Ramos (cell line): ENCODE results near the gene DPF3.
"Not testable (repeated sequence)": the region's sequence is repeated elsewhere in the genome, so short reads cannot be mapped to it uniquely, and the experiment has no call there.

Experiments
- in situ Hi-C: fragments of 300-500 bp; cut with MboI; formaldehyde crosslinking; loops from one replicate; pipeline ENCODE4 v1.14.3; 2022; ENCODE audit warnings: low sequenced_read_pairs; ENCODE audit not compliant: unreplicated experiment

DPF3 gene

GRCh38 chr14:72882047-72882446 lies 11.9 kb downstream of the DPF3 start:
- in situ Hi-C loops = no loop called here

- in situ Hi-C loops = no loop called here
Observed at GRCh38 chr14:72881543-72881942, 12.4 kb downstream of the DPF3 start.

GRCh38 chr14:72880820-72881219 lies 13.1 kb downstream of the DPF3 start:
- in situ Hi-C loops = no loop called here

- in situ Hi-C loops = no loop called here
Observed at GRCh38 chr14:72880164-72880563, 13.7 kb downstream of the DPF3 start.

- in situ Hi-C loops = no loop called here
Observed at GRCh38 chr14:72879431-72879830, 14.5 kb downstream of the DPF3 start.

- in situ Hi-C loops = no loop called here
Observed at GRCh38 chr14:72878746-72879145, 15.2 kb downstream of the DPF3 start.

GRCh38 chr14:72876710-72877063 lies 17.2 kb downstream of the DPF3 start:
- in situ Hi-C loops = no loop called here

- in situ Hi-C loops = no loop called here
Observed at GRCh38 chr14:72876005-72876709, 17.7 kb downstream of the DPF3 start.

GRCh38 chr14:72870878-72871277 lies 23.0 kb downstream of the DPF3 start:
- in situ Hi-C loops = not testable (repeated sequence)

- in situ Hi-C loops = no loop called here
Observed at GRCh38 chr14:72869407-72870329, 24.2 kb downstream of the DPF3 start.

- in situ Hi-C loops = no loop called here
Observed at GRCh38 chr14:72868500-72868899, 25.4 kb downstream of the DPF3 start.

GRCh38 chr14:72864712-72865365 lies 29.1 kb downstream of the DPF3 start:
- in situ Hi-C loops = no loop called here

GRCh38 chr14:72863216-72864006 lies 30.5 kb downstream of the DPF3 start:
- in situ Hi-C loops = no loop called here

- in situ Hi-C loops = no loop called here
Observed at GRCh38 chr14:72856530-72857266, 37.2 kb downstream of the DPF3 start.

GRCh38 chr14:72855913-72856312 lies 38.0 kb downstream of the DPF3 start:
- in situ Hi-C loops = no loop called here

- in situ Hi-C loops = no loop called here
Observed at GRCh38 chr14:72852194-72852593, 41.7 kb downstream of the DPF3 start.

- in situ Hi-C loops = no loop called here
Observed at GRCh38 chr14:72851635-72852034, 42.3 kb downstream of the DPF3 start.

GRCh38 chr14:72850360-72850759 lies 43.5 kb downstream of the DPF3 start:
- in situ Hi-C loops = no loop called here

- in situ Hi-C loops = no loop called here
Observed at GRCh38 chr14:72849222-72849621, 44.7 kb downstream of the DPF3 start.

GRCh38 chr14:72847721-72848120 lies 46.2 kb downstream of the DPF3 start:
- in situ Hi-C loops = no loop called here
